GM04504 (cell line): ENCODE measurements around the gene MICAL3.

ENCODE experiments used
- DNase-seq: peaks from one replicate; pipeline ENCODE4 v3.0.0-alpha.2; 2012; ENCODE audit warnings: low read depth

Gene MICAL3

GRCh38 chr22:17815703-17816254, 208.6 kb downstream of the MICAL3 start:
- DNase-seq: no peak

GRCh38 chr22:17814830-17815229, 209.5 kb downstream of the MICAL3 start:
- DNase-seq: no peak

- DNase-seq: no peak
Measured at GRCh38 chr22:17814084-17814483, 210.3 kb downstream of the MICAL3 start.

GRCh38 chr22:17811119-17811518, 213.2 kb downstream of the MICAL3 start:
- no peak for DNase-seq

GRCh38 chr22:17810570-17811116, 213.7 kb downstream of the MICAL3 start:
- no peak for DNase-seq

- no peak for DNase-seq
Measured at GRCh38 chr22:17808693-17809403, 215.5 kb downstream of the MICAL3 start.

- DNase-seq: no peak
Measured at GRCh38 chr22:17807578-17808410, 216.6 kb downstream of the MICAL3 start.

GRCh38 chr22:17807086-17807485, 217.3 kb downstream of the MICAL3 start:
- no peak for DNase-seq

- no peak for DNase-seq
Measured at GRCh38 chr22:17806437-17806836, 217.9 kb downstream of the MICAL3 start.

- no peak for DNase-seq
Measured at GRCh38 chr22:17804331-17805080, 219.9 kb downstream of the MICAL3 start.

GRCh38 chr22:17803609-17804270, 220.6 kb downstream of the MICAL3 start:
- DNase-seq: no peak

GRCh38 chr22:17802822-17803221, 221.5 kb downstream of the MICAL3 start:
- no peak for DNase-seq

- DNase-seq: no peak
Measured at GRCh38 chr22:17802411-17802810, 221.9 kb downstream of the MICAL3 start.

- no peak for DNase-seq
Measured at GRCh38 chr22:17797721-17798559, 226.4 kb downstream of the MICAL3 start.

- DNase-seq: no peak
Measured at GRCh38 chr22:17796695-17797094, 227.7 kb downstream of the MICAL3 start.

- DNase-seq: no peak
Measured at GRCh38 chr22:17795661-17796548, 228.5 kb downstream of the MICAL3 start.

- DNase-seq: no peak
Measured at GRCh38 chr22:17794726-17795542, 229.4 kb downstream of the MICAL3 start.

GRCh38 chr22:17792854-17793434, 231.4 kb downstream of the MICAL3 start:
- no peak for DNase-seq
